Measurements from ENCODE around the gene CELA3A.
"Not testable (repeated sequence)": the region's sequence is repeated elsewhere in the genome, so short reads cannot be mapped to it uniquely, and the experiment has no call there.

DNA sequence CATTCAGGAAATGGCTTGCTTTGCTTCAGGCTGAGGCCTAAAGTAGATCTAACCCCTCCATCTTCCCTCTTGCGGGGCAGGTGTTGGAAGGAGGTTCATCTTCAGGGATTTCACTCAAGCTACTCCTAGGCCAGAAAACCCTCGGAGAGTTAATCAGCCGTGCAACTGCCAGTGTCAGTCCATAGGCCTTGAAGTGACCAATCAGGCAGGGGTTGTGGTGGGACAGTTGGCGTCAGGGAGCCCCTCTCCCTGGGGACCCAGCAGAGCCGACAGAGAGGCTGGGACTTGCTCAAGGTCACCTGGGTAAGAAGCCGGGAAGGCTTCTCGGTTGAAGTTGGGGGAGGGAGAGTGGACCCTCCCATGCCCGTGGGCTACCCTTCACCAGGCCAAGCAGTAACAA lies 27.5 kb upstream of the CELA3A start:
- TF ChIP-seq SAP30 (IDR thresholded peaks at IDR 0.05; ENCODE audit: insufficient read depth, insufficient replicate concordance, low read length); GABPA (IDR thresholded peaks at IDR 0.05; ENCODE audit: borderline replicate concordance, insufficient read depth, low read length); POLR2AphosphoS5 (IDR thresholded peaks at IDR 0.05; ENCODE audit: low read depth, low read length); YY1 (IDR thresholded peaks at IDR 0.05; ENCODE audit: low read depth, low read length); PHF8 (conservative IDR thresholded peaks at IDR 0.05; ENCODE audit: low read depth, low read length); SP1 (IDR thresholded peaks at IDR 0.05; ENCODE audit: low read depth, low read length): not testable (repeated sequence)
- TF ChIP-seq, protein P1, sequence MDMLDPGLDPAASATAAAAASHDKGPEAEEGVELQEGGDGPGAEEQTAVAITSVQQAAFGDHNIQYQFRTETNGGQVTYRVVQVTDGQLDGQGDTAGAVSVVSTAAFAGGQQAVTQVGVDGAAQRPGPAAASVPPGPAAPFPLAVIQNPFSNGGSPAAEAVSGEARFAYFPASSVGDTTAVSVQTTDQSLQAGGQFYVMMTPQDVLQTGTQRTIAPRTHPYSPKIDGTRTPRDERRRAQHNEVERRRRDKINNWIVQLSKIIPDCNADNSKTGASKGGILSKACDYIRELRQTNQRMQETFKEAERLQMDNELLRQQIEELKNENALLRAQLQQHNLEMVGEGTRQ (IDR thresholded peaks at IDR 0.05; ENCODE audit: low read length) = not testable (repeated sequence)
- TF ChIP-seq, protein P2, sequence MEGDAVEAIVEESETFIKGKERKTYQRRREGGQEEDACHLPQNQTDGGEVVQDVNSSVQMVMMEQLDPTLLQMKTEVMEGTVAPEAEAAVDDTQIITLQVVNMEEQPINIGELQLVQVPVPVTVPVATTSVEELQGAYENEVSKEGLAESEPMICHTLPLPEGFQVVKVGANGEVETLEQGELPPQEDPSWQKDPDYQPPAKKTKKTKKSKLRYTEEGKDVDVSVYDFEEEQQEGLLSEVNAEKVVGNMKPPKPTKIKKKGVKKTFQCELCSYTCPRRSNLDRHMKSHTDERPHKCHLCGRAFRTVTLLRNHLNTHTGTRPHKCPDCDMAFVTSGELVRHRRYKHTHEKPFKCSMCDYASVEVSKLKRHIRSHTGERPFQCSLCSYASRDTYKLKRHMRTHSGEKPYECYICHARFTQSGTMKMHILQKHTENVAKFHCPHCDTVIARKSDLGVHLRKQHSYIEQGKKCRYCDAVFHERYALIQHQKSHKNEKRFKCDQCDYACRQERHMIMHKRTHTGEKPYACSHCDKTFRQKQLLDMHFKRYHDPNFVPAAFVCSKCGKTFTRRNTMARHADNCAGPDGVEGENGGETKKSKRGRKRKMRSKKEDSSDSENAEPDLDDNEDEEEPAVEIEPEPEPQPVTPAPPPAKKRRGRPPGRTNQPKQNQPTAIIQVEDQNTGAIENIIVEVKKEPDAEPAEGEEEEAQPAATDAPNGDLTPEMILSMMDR (IDR thresholded peaks at IDR 0.05; ENCODE audit: control extremely low read depth in 1 of 3, insufficient read depth in 1 of 3, low read depth in 1 of 3, low read length in 3 of 3) = not testable (repeated sequence)
